Astrocyte of the hippocampus (primary cell): ENCODE results near the gene WFIKKN2.
"Not testable (repeated sequence)": the region's sequence is repeated elsewhere in the genome, so short reads cannot be mapped to it uniquely, and the experiment has no call there.

Experiments
- DNase-seq: peaks from one replicate; pipeline ENCODE4 v3.0.0; 2011; ENCODE audit warnings: low read depth, low spot score

The WFIKKN2 gene

GRCh38 chr17:50875074-50875473 is 39.7 kb downstream of the WFIKKN2 start:
- no peak for DNase-seq

GRCh38 chr17:50877042-50877441 is 41.7 kb downstream of the WFIKKN2 start:
- not testable (repeated sequence) for DNase-seq

GRCh38 chr17:50877838-50878237 is 42.5 kb downstream of the WFIKKN2 start:
- no peak for DNase-seq

GRCh38 chr17:50879086-50879485 is 43.7 kb downstream of the WFIKKN2 start:
- DNase-seq: no peak

- DNase-seq: no peak
These were observed 45.8 kb downstream of the WFIKKN2 start for GRCh38 chr17:50881182-50881581.

- peak; percentile 69 for DNase-seq
These were observed 47.5 kb downstream of the WFIKKN2 start for GRCh38 chr17:50882851-50883250.

GRCh38 chr17:50883850-50884438 is 48.6 kb downstream of the WFIKKN2 start:
- DNase-seq: no peak

- DNase-seq: no peak
These were observed 49.3 kb downstream of the WFIKKN2 start for GRCh38 chr17:50884439-50885311.

- no peak for DNase-seq
These were observed 52.4 kb downstream of the WFIKKN2 start for GRCh38 chr17:50887705-50888245.

- DNase-seq: no peak
These were observed 54.2 kb downstream of the WFIKKN2 start for GRCh38 chr17:50889528-50890118.

GRCh38 chr17:50890675-50891516 is 55.5 kb downstream of the WFIKKN2 start:
- DNase-seq: no peak

GRCh38 chr17:50891577-50891989 is 56.2 kb downstream of the WFIKKN2 start:
- no peak for DNase-seq
